GM20000 (cell line): ENCODE results near the gene AMHR2.
"Not testable (repeated sequence)": the region's sequence is repeated elsewhere in the genome, so short reads cannot be mapped to it uniquely, and the experiment has no call there.

Experiments used
- DNase-seq: peaks from one replicate; pipeline ENCODE4 v3.0.0; 2012; ENCODE audit warnings: low spot score
- TF ChIP-seq, protein P1 (sequence below): IDR thresholded peaks from 2 replicates; pipeline ENCODE4 v1.5.1; 2012; ENCODE audit warnings: mild to moderate bottlenecking, control low read depth; ENCODE audit errors: extremely low read depth, missing control alignments

The AMHR2 gene

DNA sequence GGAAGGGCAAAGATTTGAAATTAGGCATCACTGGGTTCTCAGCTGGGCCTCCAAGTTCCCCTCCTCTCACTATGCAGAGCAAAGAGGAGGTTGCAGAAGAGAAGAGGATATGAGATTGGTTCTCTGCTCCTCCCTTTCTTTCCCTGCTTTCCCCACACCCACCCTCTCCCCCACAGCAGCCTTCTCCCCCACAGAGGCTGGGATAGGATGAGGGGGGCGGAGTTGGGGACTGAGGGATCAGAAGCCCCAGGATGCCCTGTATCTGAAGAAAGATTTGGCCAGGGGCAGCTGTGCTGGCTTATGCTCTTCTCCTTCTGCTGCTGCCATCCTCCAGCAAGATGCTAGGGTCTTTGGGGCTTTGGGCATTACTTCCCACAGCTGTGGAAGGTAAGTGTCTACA, at the start of gene AMHR2:
Gene AMHR2, plus strand, starts transcription at position 259 of the 400 bp plus-strand sequence. Its CDS starts 80 bp downstream, at position 339.
- TF ChIP-seq, protein P1, sequence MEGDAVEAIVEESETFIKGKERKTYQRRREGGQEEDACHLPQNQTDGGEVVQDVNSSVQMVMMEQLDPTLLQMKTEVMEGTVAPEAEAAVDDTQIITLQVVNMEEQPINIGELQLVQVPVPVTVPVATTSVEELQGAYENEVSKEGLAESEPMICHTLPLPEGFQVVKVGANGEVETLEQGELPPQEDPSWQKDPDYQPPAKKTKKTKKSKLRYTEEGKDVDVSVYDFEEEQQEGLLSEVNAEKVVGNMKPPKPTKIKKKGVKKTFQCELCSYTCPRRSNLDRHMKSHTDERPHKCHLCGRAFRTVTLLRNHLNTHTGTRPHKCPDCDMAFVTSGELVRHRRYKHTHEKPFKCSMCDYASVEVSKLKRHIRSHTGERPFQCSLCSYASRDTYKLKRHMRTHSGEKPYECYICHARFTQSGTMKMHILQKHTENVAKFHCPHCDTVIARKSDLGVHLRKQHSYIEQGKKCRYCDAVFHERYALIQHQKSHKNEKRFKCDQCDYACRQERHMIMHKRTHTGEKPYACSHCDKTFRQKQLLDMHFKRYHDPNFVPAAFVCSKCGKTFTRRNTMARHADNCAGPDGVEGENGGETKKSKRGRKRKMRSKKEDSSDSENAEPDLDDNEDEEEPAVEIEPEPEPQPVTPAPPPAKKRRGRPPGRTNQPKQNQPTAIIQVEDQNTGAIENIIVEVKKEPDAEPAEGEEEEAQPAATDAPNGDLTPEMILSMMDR = no peak
- DNase-seq = no peak

DNA sequence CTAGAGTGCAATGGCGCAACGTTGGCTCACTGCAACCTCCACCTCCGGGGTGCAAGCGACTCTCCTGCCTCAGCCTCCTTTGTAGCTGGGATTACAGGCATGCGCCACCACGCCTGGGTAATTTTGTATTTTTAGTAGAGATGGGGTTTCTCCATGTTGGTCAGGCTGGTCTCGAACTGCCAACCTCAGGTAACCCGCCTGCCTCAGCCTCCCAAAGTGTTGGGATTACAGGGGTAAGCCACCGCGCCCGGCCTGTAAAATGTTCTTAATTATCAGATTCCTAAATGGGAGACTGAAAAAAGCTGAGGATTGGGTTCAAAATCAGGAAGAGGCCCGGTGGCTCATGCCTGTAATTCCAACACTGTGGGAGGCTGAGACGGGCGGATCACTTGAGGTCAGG, 49.4 kb upstream of the AMHR2 start:
- not testable (repeated sequence) for DNase-seq

DNA sequence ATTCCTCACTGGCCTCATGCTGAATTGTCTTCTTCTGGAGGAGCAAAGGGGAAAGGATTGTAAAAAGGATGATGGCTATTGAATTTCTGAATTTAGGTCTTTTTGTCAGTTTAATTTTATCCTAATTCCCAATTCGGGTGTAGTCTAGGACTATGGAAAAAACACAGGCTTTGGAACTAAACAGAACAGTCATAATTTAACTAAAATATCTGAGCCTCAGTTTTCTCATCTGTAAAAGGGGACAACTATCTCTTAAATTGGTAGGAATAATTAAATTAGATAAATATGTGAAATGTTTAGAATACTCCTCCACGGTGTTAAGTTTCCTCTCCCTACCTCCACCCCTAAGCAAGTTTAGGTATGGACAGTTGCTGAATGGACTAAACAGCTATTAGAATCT, 46.9 kb upstream of the AMHR2 start:
- TF ChIP-seq, protein P1 = no peak
- DNase-seq = no peak

DNA sequence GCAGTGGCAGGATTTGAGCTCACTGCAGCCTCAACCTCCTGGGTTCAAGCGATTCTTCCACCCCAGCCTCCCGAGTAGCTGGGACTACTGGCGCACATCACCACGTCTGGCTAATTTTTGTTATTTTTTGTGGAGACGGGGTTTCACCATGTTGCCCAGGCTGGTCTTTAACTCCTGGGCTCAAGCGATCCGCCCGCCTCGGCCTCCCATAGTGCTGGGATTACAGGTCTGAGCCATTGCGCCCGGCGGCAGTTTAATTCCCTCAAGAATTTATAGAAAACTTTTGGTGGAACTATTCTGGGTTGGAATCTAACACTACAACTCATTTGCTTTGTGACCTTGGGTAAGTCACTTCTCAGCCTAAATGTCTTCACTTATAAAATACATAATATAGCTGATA, 45.4 kb upstream of the AMHR2 start:
- TF ChIP-seq, protein P1 = no peak
- DNase-seq = no peak

DNA sequence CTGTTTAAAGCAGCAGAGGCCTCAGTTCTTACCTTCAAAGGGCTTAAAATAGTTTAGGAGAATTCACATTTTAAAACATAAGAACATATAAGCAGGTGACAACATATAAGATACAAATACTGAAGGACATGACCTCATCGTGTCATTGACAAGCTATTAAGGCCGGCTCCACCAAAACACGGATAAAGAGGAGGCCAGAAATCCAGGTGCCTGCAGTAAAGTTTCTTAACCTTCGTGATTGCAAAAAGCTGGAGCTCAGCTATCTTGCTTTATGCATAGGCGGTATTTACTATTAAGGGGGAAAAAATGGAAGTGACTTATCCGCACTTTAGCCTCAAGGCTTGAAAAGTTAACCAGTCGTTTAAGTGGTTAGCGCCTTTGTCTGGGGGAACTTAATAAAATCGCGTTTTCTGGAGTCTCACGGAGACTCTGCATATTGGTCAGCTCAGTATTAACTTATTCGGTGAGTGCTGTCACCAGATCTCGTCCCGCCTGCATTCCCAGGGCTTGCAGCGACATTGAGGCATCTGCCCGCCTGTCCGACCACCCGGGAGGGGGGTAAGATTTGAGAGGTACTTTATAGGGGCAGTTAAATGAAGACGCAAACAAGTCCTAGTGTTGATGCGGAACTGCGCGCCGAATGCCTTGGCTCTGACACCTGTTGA, 44.8 kb upstream of the AMHR2 start:
- DNase-seq = no peak
- TF ChIP-seq, protein P1 = no peak

DNA sequence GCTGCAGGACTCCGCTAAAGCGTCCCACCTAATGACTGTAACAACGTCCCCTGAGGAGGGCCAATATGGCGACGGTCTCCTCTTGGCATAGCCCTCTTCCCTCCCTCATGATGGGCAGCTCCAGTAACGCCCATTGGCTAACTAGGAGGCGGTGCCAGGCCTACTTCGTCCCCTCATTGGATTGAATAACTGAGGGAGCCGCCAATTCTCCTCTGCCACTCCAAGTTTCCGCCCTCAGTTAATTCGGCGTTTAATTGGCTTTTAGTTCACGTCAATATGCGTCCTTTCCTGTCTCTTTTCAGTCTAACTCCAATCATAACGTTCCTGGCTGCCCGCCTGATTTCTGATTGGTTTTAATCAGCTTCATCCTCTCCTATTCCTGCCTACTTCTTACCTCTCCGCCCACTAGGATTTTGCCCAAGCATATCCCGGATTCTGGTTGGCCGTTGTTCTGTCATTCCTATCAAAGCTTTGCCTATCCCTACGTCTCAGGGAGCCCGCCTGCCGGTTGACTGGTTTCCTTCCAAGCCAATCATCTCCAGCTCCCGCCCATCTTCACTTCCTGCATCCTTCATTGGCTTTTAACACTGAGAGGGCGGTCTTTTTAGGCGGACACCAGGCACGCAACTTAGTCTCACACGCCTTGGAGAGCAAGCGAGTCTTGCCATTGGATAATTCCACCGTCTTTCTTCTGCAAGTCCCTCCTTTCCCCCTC, 44.1 kb upstream of the AMHR2 start:
- peak; percentile 91 for DNase-seq
- TF ChIP-seq, protein P1 = no peak

DNA sequence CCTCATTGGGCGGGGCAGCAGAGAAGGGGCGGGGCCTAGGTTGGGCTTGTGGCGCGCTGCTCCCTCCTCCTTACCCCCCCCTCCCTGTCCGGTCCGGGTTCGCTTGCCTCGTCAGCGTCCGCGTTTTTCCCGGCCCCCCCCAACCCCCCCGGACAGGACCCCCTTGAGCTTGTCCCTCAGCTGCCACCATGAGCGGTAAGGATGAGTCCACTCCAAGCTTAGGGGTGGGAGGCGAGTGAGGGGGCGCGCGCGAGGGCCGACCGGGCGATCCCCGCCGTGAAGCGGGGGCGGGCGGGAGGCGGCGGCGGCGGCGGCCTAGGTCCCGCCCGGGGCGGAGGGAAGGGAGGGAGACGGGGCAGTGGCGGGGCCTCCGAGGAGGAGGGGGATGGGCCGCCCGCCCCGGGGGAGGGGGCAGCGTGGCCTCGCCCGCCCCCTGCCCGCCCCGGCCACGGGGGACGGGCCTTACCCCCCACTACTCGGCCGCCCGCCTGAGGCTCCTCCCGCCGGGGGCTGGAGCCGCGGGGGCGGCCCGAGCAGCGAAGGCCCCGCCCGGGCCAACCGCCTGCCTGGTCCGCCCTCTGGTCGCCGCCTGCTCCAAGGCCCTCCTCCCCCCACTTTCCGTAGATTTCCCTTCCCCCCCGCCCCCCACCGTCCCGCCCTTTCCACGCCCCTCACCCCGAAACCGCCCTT, 43.4 kb upstream of the AMHR2 start, which contains the start of gene SP1:
Gene SP1, plus strand, starts transcription at position 73 of the 690 bp plus-strand sequence. Its CDS starts 116 bp downstream, at position 189.
- TF ChIP-seq, protein P1 = no peak
- peak; percentile 91 for DNase-seq
